ELR (cell line): ENCODE results near the gene P4HA1.
"Not testable (repeated sequence)": the region's sequence is repeated elsewhere in the genome, so short reads cannot be mapped to it uniquely, and the experiment has no call there.

Experiments
- DNase-seq: peaks from one replicate; pipeline ENCODE4 v3.0.0-alpha.2; 2015; ENCODE audit warnings: low read depth

The P4HA1 gene

GRCh38 chr10:73096449-73097304, at the start of gene P4HA1:
Gene P4HA1 (minus strand): TSS chr10:73096866. CDS start chr10:73074883, 21,983 bp downstream.
- DNase-seq, result peak; percentile 97

- DNase-seq, result no peak
Observed at GRCh38 chr10:73141603-73142002, 44.9 kb upstream of the P4HA1 start.

- no peak for DNase-seq
Observed at GRCh38 chr10:73139251-73139650, 42.6 kb upstream of the P4HA1 start.

GRCh38 chr10:73136627-73137026, 40.0 kb upstream of the P4HA1 start:
- peak; percentile 70 for DNase-seq

- DNase-seq, result no peak
Observed at GRCh38 chr10:73134727-73135126, 38.1 kb upstream of the P4HA1 start.

- no peak for DNase-seq
Observed at GRCh38 chr10:73131913-73132686, 35.4 kb upstream of the P4HA1 start.

GRCh38 chr10:73131301-73131700, 34.6 kb upstream of the P4HA1 start:
- peak; percentile 74 for DNase-seq

GRCh38 chr10:73126343-73126742, 29.7 kb upstream of the P4HA1 start:
- DNase-seq, result no peak

GRCh38 chr10:73119952-73120351, 23.3 kb upstream of the P4HA1 start:
- no peak for DNase-seq

- DNase-seq, result no peak
Observed at GRCh38 chr10:73119457-73119856, 22.8 kb upstream of the P4HA1 start.

- peak; percentile 67 for DNase-seq
Observed at GRCh38 chr10:73117976-73118743, 21.5 kb upstream of the P4HA1 start.

GRCh38 chr10:73116017-73116416, 19.4 kb upstream of the P4HA1 start:
- DNase-seq, result no peak

GRCh38 chr10:73113551-73113950, 16.9 kb upstream of the P4HA1 start:
- DNase-seq, result peak; percentile 57

GRCh38 chr10:73112032-73112431, 15.4 kb upstream of the P4HA1 start:
- DNase-seq, result not testable (repeated sequence)

GRCh38 chr10:73110345-73110849, 13.7 kb upstream of the P4HA1 start, which contains the start of gene NUDT13:
Gene NUDT13 (plus strand): TSS chr10:73110455. CDS start chr10:73114366, 3,911 bp downstream.
- DNase-seq, result peak; percentile 87

- DNase-seq, result not testable (repeated sequence)
Observed at GRCh38 chr10:73109248-73109652, 12.6 kb upstream of the P4HA1 start.

GRCh38 chr10:73106301-73106700, 9.6 kb upstream of the P4HA1 start:
- DNase-seq, result no peak

GRCh38 chr10:73099141-73099540, 2.5 kb upstream of the P4HA1 start:
- no peak for DNase-seq

- DNase-seq, result no peak
Observed at GRCh38 chr10:73097305-73097670, 622 bp upstream of the P4HA1 start.

- DNase-seq, result peak; percentile 87
Observed at GRCh38 chr10:73096041-73096448, 621 bp downstream of the P4HA1 start.

GRCh38 chr10:73095481-73096021, 1.1 kb downstream of the P4HA1 start:
- DNase-seq, result peak; percentile 85
